Effector memory CD4-positive, alpha-beta T cell (primary cell): ENCODE results near the gene VSTM4.

Experiments used
- DNase-seq, 3 donors: peaks; one replicate each; pipeline ENCODE4 v3.0.0-alpha.2; 2020
- H3K27ac ChIP-seq: 2 replicates; pipeline ENCODE4 v1.7.0; 2013; ENCODE audit warnings: mild to moderate bottlenecking, low read length, moderate library complexity; ENCODE audit not compliant: insufficient read depth, poor library complexity, severe bottlenecking
- H3K27me3 ChIP-seq: replicated peaks from 2 replicates; pipeline ENCODE4 v1.7.0; 2013; ENCODE audit warnings: mild to moderate bottlenecking, low read length; ENCODE audit not compliant: insufficient read depth, control insufficient read depth, poor library complexity, severe bottlenecking
- H3K36me3 ChIP-seq: 2 replicates; pipeline ENCODE4 v1.7.0; 2013; ENCODE audit warnings: mild to moderate bottlenecking, low read length, moderate library complexity; ENCODE audit not compliant: control insufficient read depth, insufficient read depth
- H3K4me1 ChIP-seq: 2 replicates; pipeline ENCODE4 v1.7.0; 2013; ENCODE audit warnings: low read length, mild to moderate bottlenecking; ENCODE audit not compliant: control insufficient read depth, insufficient read depth, poor library complexity, severe bottlenecking
- H3K4me3 ChIP-seq: 2 replicates; pipeline ENCODE4 v1.7.0; 2013; ENCODE audit warnings: low read length, low read depth, mild to moderate bottlenecking; ENCODE audit not compliant: insufficient read depth, poor library complexity, severe bottlenecking
- H3K9me3 ChIP-seq: 2 replicates; pipeline ENCODE4 v1.7.0; 2013; ENCODE audit warnings: mild to moderate bottlenecking, low read length, moderate library complexity; ENCODE audit not compliant: control insufficient read depth

VSTM4 gene

GRCh38 chr10:49118430-49119074, 3.2 kb upstream of the VSTM4 start:
- Histone ChIP-seq H3K27ac (no peak overlapping the region), H3K4me3 (no peak overlapping the region), H3K4me1 (peaks cover 3% of the 10 kb centered on the region), H3K36me3 (no peaks in the 10 kb centered on the region), H3K27me3 (peaks cover 7% of the 10 kb centered on the region), H3K9me3 (no peaks in the 10 kb centered on the region)
- no peak for DNase-seq

- Histone ChIP-seq H3K27me3 (peaks cover 7% of the 10 kb centered on the region), H3K4me3 (no peak overlapping the region), H3K36me3 (no peaks in the 10 kb centered on the region), H3K9me3 (no peaks in the 10 kb centered on the region), H3K27ac (no peak overlapping the region), H3K4me1 (peaks cover 3% of the 10 kb centered on the region)
- DNase-seq: no peak
Measured at GRCh38 chr10:49117376-49118070, 2.2 kb upstream of the VSTM4 start.

GRCh38 chr10:49116509-49117375, 1.4 kb upstream of the VSTM4 start:
- peaks cover 7% of the 10 kb centered on the region for H3K27me3 ChIP-seq
- no peak overlapping the region for H3K4me3 ChIP-seq
- no peak for DNase-seq
- H3K27ac ChIP-seq: no peak overlapping the region
- H3K36me3 ChIP-seq: no peaks in the 10 kb centered on the region
- peaks cover 3% of the 10 kb centered on the region for H3K4me1 ChIP-seq
- H3K9me3 ChIP-seq: no peaks in the 10 kb centered on the region

- H3K36me3 ChIP-seq: no peaks in the 10 kb centered on the region
- no peak overlapping the region for H3K4me3 ChIP-seq
- H3K9me3 ChIP-seq: no peaks in the 10 kb centered on the region
- no peak overlapping the region for H3K27ac ChIP-seq
- peaks cover 3% of the 10 kb centered on the region for H3K4me1 ChIP-seq
- H3K27me3 ChIP-seq: peaks cover 7% of the 10 kb centered on the region
- DNase-seq: no peak
Measured at GRCh38 chr10:49115796-49116508, 630 bp upstream of the VSTM4 start.

GRCh38 chr10:49114718-49115014, 656 bp downstream of the VSTM4 start:
- no peaks in the 10 kb centered on the region for H3K36me3 ChIP-seq
- no peaks in the 10 kb centered on the region for H3K9me3 ChIP-seq
- no peak overlapping the region for H3K27ac ChIP-seq
- peaks cover 7% of the 10 kb centered on the region for H3K27me3 ChIP-seq
- no peak for DNase-seq
- H3K4me1 ChIP-seq: peaks cover 3% of the 10 kb centered on the region
- no peak overlapping the region for H3K4me3 ChIP-seq

- DNase-seq: no peak
- Histone ChIP-seq H3K27ac (no peak overlapping the region), H3K27me3 (peaks cover 7% of the 10 kb centered on the region)
Measured at GRCh38 chr10:49113741-49114141, 1.6 kb downstream of the VSTM4 start.

GRCh38 chr10:49112851-49113250, 2.5 kb downstream of the VSTM4 start:
- Histone ChIP-seq H3K36me3 (no peaks in the 10 kb centered on the region), H3K4me1 (peaks cover 3% of the 10 kb centered on the region), H3K27me3 (peaks cover 7% of the 10 kb centered on the region), H3K9me3 (no peaks in the 10 kb centered on the region), H3K4me3 (no peak overlapping the region), H3K27ac (no peak overlapping the region)
- no peak for DNase-seq

More at GRCh38 chr10:49113741-49114141, 1.6 kb downstream of the VSTM4 start:
- Histone ChIP-seq H3K36me3 (no peaks in the 10 kb centered on the region), H3K9me3 (no peaks in the 10 kb centered on the region), H3K4me1 (peaks cover 3% of the 10 kb centered on the region), H3K4me3 (no peak overlapping the region)

GRCh38 chr10:49112098-49112497, 3.2 kb downstream of the VSTM4 start:
- no peak for DNase-seq
- no peak overlapping the region for H3K4me3 ChIP-seq

GRCh38 chr10:49111320-49111698, 4.0 kb downstream of the VSTM4 start:
- no peak for DNase-seq
- Histone ChIP-seq H3K4me1 (peaks cover 3% of the 10 kb centered on the region), H3K27ac (no peak overlapping the region), H3K36me3 (no peaks in the 10 kb centered on the region), H3K4me3 (no peak overlapping the region), H3K9me3 (no peaks in the 10 kb centered on the region), H3K27me3 (peaks cover 7% of the 10 kb centered on the region)

More at GRCh38 chr10:49112098-49112497, 3.2 kb downstream of the VSTM4 start:
- Histone ChIP-seq H3K9me3 (no peaks in the 10 kb centered on the region), H3K27ac (no peak overlapping the region), H3K4me1 (peaks cover 3% of the 10 kb centered on the region), H3K27me3 (peaks cover 7% of the 10 kb centered on the region), H3K36me3 (no peaks in the 10 kb centered on the region)
